ENCODE measurements around the gene NRARP.

Gene NRARP

GRCh38 chr9:137321726-137322361 is 19.8 kb upstream of the NRARP start:
- DNase-seq (ENCODE audit: low spot score): no peak

GRCh38 chr9:137320555-137321384 is 18.7 kb upstream of the NRARP start:
- no peak for DNase-seq (ENCODE audit: low spot score)

- DNase-seq (ENCODE audit: low spot score): no peak
These were observed 17.9 kb upstream of the NRARP start for GRCh38 chr9:137319739-137320551.

- no peak for DNase-seq (ENCODE audit: low spot score)
These were observed 17.1 kb upstream of the NRARP start for GRCh38 chr9:137319011-137319738.

GRCh38 chr9:137318602-137319001 is 16.5 kb upstream of the NRARP start:
- no peak for DNase-seq (ENCODE audit: low spot score)

GRCh38 chr9:137317718-137318511 is 15.8 kb upstream of the NRARP start:
- DNase-seq (ENCODE audit: low spot score): no peak

GRCh38 chr9:137317021-137317717 is 15.1 kb upstream of the NRARP start:
- DNase-seq (ENCODE audit: low spot score): no peak

- DNase-seq (ENCODE audit: low spot score): no peak
These were observed 14.2 kb upstream of the NRARP start for GRCh38 chr9:137316012-137316981.

GRCh38 chr9:137315581-137316011 is 13.5 kb upstream of the NRARP start:
- DNase-seq (ENCODE audit: low spot score): no peak

- no peak for DNase-seq (ENCODE audit: low spot score)
These were observed 12.8 kb upstream of the NRARP start for GRCh38 chr9:137314561-137315560.

- DNase-seq (ENCODE audit: low spot score): no peak
These were observed 12.0 kb upstream of the NRARP start for GRCh38 chr9:137313956-137314560.

- no peak for DNase-seq (ENCODE audit: low spot score)
These were observed 11.4 kb upstream of the NRARP start for GRCh38 chr9:137313326-137313936.

- no peak for DNase-seq (ENCODE audit: low spot score)
These were observed 10.8 kb upstream of the NRARP start for GRCh38 chr9:137312852-137313325.

- DNase-seq (ENCODE audit: low spot score): no peak
These were observed 10.1 kb upstream of the NRARP start for GRCh38 chr9:137311986-137312851.

- DNase-seq (ENCODE audit: low spot score): no peak
These were observed 9.3 kb upstream of the NRARP start for GRCh38 chr9:137311171-137311985.

All from hematopoietic multipotent progenitor cell treated with erythropoietin and hydrocortisone succinate and interleukin-3 and kit ligand, for 17 days (in vitro differentiated cells).